Activated B cell treated with CpG ODN at 0.5 μM for 24 hours (primary cell): ENCODE results near the gene ETV6. TPM values are rescaled to one million over a fixed set of nuclear protein-coding genes. Genes with fewer than 3 reads are reported as not detected.

ENCODE experiments used
- ATAC-seq: fragments of 200-7000 bp; cut with Tn5 transposase; one replicate; pipeline ENCODE4 v1.10.0; 2021; ENCODE audit warnings: low read depth, mild to moderate bottlenecking, moderate library complexity
- CTCF ChIA-PET: fragments of 350-600 bp; sonication (Branson Sonifier 250); formaldehyde crosslinking; loops from one replicate; lab custom pipeline; 2021; ENCODE audit warnings: antibody characterized with exemption; lab: Charles Lee
- POLR2A ChIA-PET: fragments of 350-600 bp; sonication (Branson Sonifier 250); formaldehyde crosslinking; loops from one replicate; lab custom pipeline; 2021; ENCODE audit warnings: antibody characterized with exemption; lab: Charles Lee
- DNase-seq: peaks from one replicate; pipeline ENCODE4 v3.0.0; 2022
- H3K27ac Mint-ChIP-seq: one replicate; pipeline ENCODE4 v1.8.0; 2020; ENCODE audit warnings: mixed read lengths
- H3K27me3 Mint-ChIP-seq: one replicate; pipeline ENCODE4 v1.8.0; 2021; ENCODE audit warnings: mixed read lengths
- H3K36me3 Mint-ChIP-seq: one replicate; pipeline ENCODE4 v1.8.0; 2021; ENCODE audit warnings: low read depth, mixed read lengths
- H3K4me1 Mint-ChIP-seq: one replicate; pipeline ENCODE4 v1.8.0; 2021; ENCODE audit warnings: mixed read lengths
- H3K4me3 Mint-ChIP-seq: one replicate; pipeline ENCODE4 v1.8.0; 2020; ENCODE audit warnings: mild to moderate bottlenecking, mixed read lengths
- H3K9me3 Mint-ChIP-seq: one replicate; pipeline ENCODE4 v1.8.0; 2020; ENCODE audit warnings: mixed read lengths
- intact Hi-C: fragments of 100-400 bp; cut with micrococcal nuclease; formaldehyde crosslinking; loops from one replicate; pipeline ENCODE4 v1.15.1; 2024
- total RNA-seq: library from RNA; stranded (reverse); gene quantifications from 2 replicates; pipeline ENCODE4 v1.2.3, GENCODE V29; 2022
- TF ChIP-seq, protein P1 (sequence below): fragments of 200-600 bp; IDR thresholded peaks from one replicate; pipeline ENCODE4 v1.8.0; 2022; ENCODE audit warnings: antibody characterized with exemption, mild to moderate bottlenecking

Gene ETV6
- total RNA-seq, 1 donor from 2014 or later = 130 TPM

DNA sequence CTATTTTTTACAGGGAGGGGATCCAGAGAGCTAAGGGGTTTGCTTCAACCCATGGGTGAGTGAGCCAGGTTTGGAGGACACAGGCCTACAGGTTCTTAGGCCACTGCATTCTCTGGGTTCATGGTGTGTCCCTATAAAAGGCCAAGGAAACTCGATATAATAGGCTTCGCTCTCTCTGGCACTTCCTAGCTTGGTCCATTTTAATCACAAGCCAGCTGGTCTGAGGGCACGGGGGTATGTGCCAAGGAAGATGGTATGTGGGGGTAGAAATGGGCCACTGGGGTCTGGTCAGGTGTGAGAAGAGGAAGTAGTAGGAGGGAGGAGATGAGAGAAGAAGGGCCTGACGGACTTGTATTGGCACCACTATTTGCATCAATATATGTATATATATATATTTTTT lies 4.9 kb downstream of the ETV6 start:
- H3K27ac Mint-ChIP-seq = peak overlapping the region; percentile 76
- peaks cover 76% of the 10 kb centered on the region for H3K4me1 Mint-ChIP-seq
- ChIA-PET POLR2A (interaction anchor here (1.1 to 7.7 kb wide), 3 partner anchors 12 to 92 kb away, joined by 5 to 158 read pairs (median 9); no protein-coding TSS in a partner anchor), CTCF (interaction anchor here (2.3 kb wide), 1 partner anchor 379 kb away, joined by 9 read pairs; no protein-coding TSS in a partner anchor)
- H3K9me3 Mint-ChIP-seq = no peaks in the 10 kb centered on the region
- TF ChIP-seq, protein P1, sequence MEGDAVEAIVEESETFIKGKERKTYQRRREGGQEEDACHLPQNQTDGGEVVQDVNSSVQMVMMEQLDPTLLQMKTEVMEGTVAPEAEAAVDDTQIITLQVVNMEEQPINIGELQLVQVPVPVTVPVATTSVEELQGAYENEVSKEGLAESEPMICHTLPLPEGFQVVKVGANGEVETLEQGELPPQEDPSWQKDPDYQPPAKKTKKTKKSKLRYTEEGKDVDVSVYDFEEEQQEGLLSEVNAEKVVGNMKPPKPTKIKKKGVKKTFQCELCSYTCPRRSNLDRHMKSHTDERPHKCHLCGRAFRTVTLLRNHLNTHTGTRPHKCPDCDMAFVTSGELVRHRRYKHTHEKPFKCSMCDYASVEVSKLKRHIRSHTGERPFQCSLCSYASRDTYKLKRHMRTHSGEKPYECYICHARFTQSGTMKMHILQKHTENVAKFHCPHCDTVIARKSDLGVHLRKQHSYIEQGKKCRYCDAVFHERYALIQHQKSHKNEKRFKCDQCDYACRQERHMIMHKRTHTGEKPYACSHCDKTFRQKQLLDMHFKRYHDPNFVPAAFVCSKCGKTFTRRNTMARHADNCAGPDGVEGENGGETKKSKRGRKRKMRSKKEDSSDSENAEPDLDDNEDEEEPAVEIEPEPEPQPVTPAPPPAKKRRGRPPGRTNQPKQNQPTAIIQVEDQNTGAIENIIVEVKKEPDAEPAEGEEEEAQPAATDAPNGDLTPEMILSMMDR = no peak
- ATAC-seq = no peak
- intact Hi-C loops = no loop called here
- H3K27me3 Mint-ChIP-seq = no peaks in the 10 kb centered on the region
- peak overlapping the region; percentile 54 for H3K4me3 Mint-ChIP-seq
- H3K36me3 Mint-ChIP-seq = peaks cover 36% of the 10 kb centered on the region
- no peak for DNase-seq

DNA sequence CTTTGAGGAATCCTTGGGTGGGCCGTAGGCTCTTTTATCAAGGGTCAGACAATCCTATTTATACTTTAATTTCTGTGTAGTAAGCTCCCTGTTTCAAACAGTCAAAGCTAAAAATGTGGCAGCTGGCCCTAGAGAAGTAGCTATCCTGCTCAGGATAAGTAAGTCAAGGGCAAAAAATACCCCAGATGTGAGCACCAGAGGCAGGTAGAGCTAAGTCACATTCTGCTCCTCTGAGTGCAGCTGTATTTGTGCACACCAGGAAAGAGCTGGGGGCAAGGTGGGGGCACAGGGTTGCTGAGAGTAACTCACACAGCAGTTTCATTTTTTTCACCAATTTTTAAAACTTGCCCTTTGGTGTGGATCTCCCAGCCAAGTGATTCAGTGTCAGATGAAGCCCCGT lies 5.3 kb downstream of the ETV6 start:
- CTCF ChIA-PET = interaction anchor here (0.9 to 2.3 kb wide), 2 partner anchors 91 to 378 kb away, joined by 3 to 9 read pairs; no protein-coding TSS in a partner anchor
- Mint-ChIP-seq H3K27ac (no peak overlapping the region), H3K4me1 (peaks cover 81% of the 10 kb centered on the region), H3K4me3 (no peak overlapping the region), H3K36me3 (peaks cover 38% of the 10 kb centered on the region), H3K27me3 (no peaks in the 10 kb centered on the region), H3K9me3 (no peaks in the 10 kb centered on the region)
- intact Hi-C loops = no loop called here
- DNase-seq = no peak
- POLR2A ChIA-PET = interaction anchor here (1.1 to 7.7 kb wide), 4 partner anchors 12 to 95 kb away, joined by 3 to 158 read pairs (median 7); no protein-coding TSS in a partner anchor
- TF ChIP-seq, protein P1 = no peak
- no peak for ATAC-seq

GRCh38 chr12:11655842-11656241 lies 6.4 kb downstream of the ETV6 start:
- no peak for DNase-seq
- Mint-ChIP-seq H3K27me3 (no peaks in the 10 kb centered on the region), H3K36me3 (peaks cover 31% of the 10 kb centered on the region), H3K4me3 (no peak overlapping the region), H3K4me1 (peaks cover 86% of the 10 kb centered on the region), H3K27ac (no peak overlapping the region), H3K9me3 (no peaks in the 10 kb centered on the region)
- no peak for ATAC-seq
- CTCF ChIA-PET = no interaction called here
- POLR2A ChIA-PET = interaction anchor here (0.7 to 7.7 kb wide), 4 partner anchors 10 to 107 kb away, joined by 3 to 158 read pairs (median 3); no protein-coding TSS in a partner anchor
- intact Hi-C loops = no loop called here
- TF ChIP-seq, protein P1 = no peak

- no peak for DNase-seq
- ChIA-PET POLR2A (interaction anchor here (0.7 to 1.2 kb wide), 3 partner anchors 10 to 156 kb away, joined by 3 to 4 read pairs (median 3); no protein-coding TSS in a partner anchor), CTCF (no interaction called here)
- intact Hi-C loops = no loop called here
- no peak for ATAC-seq
- Mint-ChIP-seq H3K36me3 (peaks cover 35% of the 10 kb centered on the region), H3K4me3 (no peak overlapping the region), H3K4me1 (peaks cover 87% of the 10 kb centered on the region), H3K27ac (no peak overlapping the region), H3K27me3 (no peaks in the 10 kb centered on the region), H3K9me3 (no peaks in the 10 kb centered on the region)
- TF ChIP-seq, protein P1 = no peak
Measured at GRCh38 chr12:11656550-11656949, 7.1 kb downstream of the ETV6 start.

GRCh38 chr12:11657511-11657910 lies 8.0 kb downstream of the ETV6 start:
- no peaks in the 10 kb centered on the region for H3K9me3 Mint-ChIP-seq
- H3K4me1 Mint-ChIP-seq = peaks cover 87% of the 10 kb centered on the region
- peaks cover 43% of the 10 kb centered on the region for H3K36me3 Mint-ChIP-seq
- no peak overlapping the region for H3K27ac Mint-ChIP-seq
- POLR2A ChIA-PET = interaction anchor here (0.7 to 2.2 kb wide), 7 partner anchors 9 to 155 kb away, joined by 3 to 9 read pairs (median 3); no protein-coding TSS in a partner anchor
- TF ChIP-seq, protein P1 = no peak
- no peak overlapping the region for H3K4me3 Mint-ChIP-seq
- no peaks in the 10 kb centered on the region for H3K27me3 Mint-ChIP-seq
- CTCF ChIA-PET = no interaction called here
- DNase-seq (no peak), ATAC-seq (no peak)
- intact Hi-C loops = no loop called here
